HG03097 (cell line): ENCODE data around the gene DYNC2H1.

Experiments used
- ATAC-seq: cut with Tn5 transposase; IDR thresholded peaks from one replicate; pipeline ENCODE4 v1.9.1; 2021; ENCODE audit not compliant: unreplicated experiment, low FRiP score

DYNC2H1 gene

GRCh38 chr11:103266167-103266831, 157.1 kb downstream of the DYNC2H1 start:
- ATAC-seq: no peak

GRCh38 chr11:103272876-103273275, 163.7 kb downstream of the DYNC2H1 start:
- no peak for ATAC-seq

- ATAC-seq: no peak
Observed at GRCh38 chr11:103274025-103274424, 164.8 kb downstream of the DYNC2H1 start.

GRCh38 chr11:103279821-103280220, 170.6 kb downstream of the DYNC2H1 start:
- no peak for ATAC-seq

GRCh38 chr11:103281301-103281700, 172.1 kb downstream of the DYNC2H1 start:
- no peak for ATAC-seq

- no peak for ATAC-seq
Observed at GRCh38 chr11:103284260-103284659, 175.0 kb downstream of the DYNC2H1 start.

- no peak for ATAC-seq
Observed at GRCh38 chr11:103294516-103294915, 185.3 kb downstream of the DYNC2H1 start.

- no peak for ATAC-seq
Observed at GRCh38 chr11:103295704-103296103, 186.5 kb downstream of the DYNC2H1 start.

GRCh38 chr11:103297900-103298299, 188.7 kb downstream of the DYNC2H1 start:
- no peak for ATAC-seq

- no peak for ATAC-seq
Observed at GRCh38 chr11:103315248-103315647, 206.0 kb downstream of the DYNC2H1 start.

- no peak for ATAC-seq
Observed at GRCh38 chr11:103317118-103317517, 207.9 kb downstream of the DYNC2H1 start.

- no peak for ATAC-seq
Observed at GRCh38 chr11:103322821-103323220, 213.6 kb downstream of the DYNC2H1 start.

- ATAC-seq: peak; percentile 9
Observed at GRCh38 chr11:103325686-103326069, 216.5 kb downstream of the DYNC2H1 start.

- peak; percentile 91 for ATAC-seq
Observed at GRCh38 chr11:103326070-103326794, 217.0 kb downstream of the DYNC2H1 start.

GRCh38 chr11:103327721-103328120, 218.5 kb downstream of the DYNC2H1 start:
- ATAC-seq: no peak

GRCh38 chr11:103332409-103332808, 223.2 kb downstream of the DYNC2H1 start:
- no peak for ATAC-seq

- no peak for ATAC-seq
Observed at GRCh38 chr11:103338621-103339484, 229.6 kb downstream of the DYNC2H1 start.

GRCh38 chr11:103339485-103339857, 230.2 kb downstream of the DYNC2H1 start:
- no peak for ATAC-seq

- no peak for ATAC-seq
Observed at GRCh38 chr11:103340956-103341355, 231.7 kb downstream of the DYNC2H1 start.

GRCh38 chr11:103344886-103345285, 235.7 kb downstream of the DYNC2H1 start:
- no peak for ATAC-seq

GRCh38 chr11:103349595-103349994, 240.4 kb downstream of the DYNC2H1 start:
- ATAC-seq: no peak
